ENCODE results near the gene UGT3A1. TPM values are rescaled to one million over a fixed set of nuclear protein-coding genes. Genes with fewer than 3 reads are reported as not detected.

Gene UGT3A1
- total and polyA plus RNA-seq, 2 experiments from 2014 or later = 1.6 to 3.1 TPM

- Histone ChIP-seq H3K36me3 (ENCODE audit: insufficient read depth) (no peaks in the 10 kb centered on the region; the same call in 1 of the 2 replicates), H3K9me2 (ENCODE audit: insufficient read depth) (peaks cover 13% of the 10 kb centered on the region; the same call in 1 of the 2 replicates), H3F3A (replicated peaks; ENCODE audit: low read depth) (no peaks in the 10 kb centered on the region), H3K27ac (ENCODE audit: low read depth) (no peak overlapping the region), H3K4me3 (no peak overlapping the region), H4K20me1 (replicated peaks; ENCODE audit: insufficient read depth) (no peaks in the 10 kb centered on the region), H2AFZ (no peak overlapping the region), H3K79me2 (replicated peaks; ENCODE audit: insufficient read depth) (no peaks in the 10 kb centered on the region), H3K4me1 (ENCODE audit: insufficient read depth) (no peaks in the 10 kb centered on the region), H3K27me3 (ENCODE audit: insufficient read depth) (no peaks in the 10 kb centered on the region), H3K4me2 (no peak overlapping the region)
- no peaks in the 10 kb centered on the region for H3K27me3 Mint-ChIP-seq (ENCODE audit: insufficient read depth, low read depth, poor library complexity)
- no peak for DNase-seq (ENCODE audit: low spot score)
- H3K27ac Mint-ChIP-seq = no peak overlapping the region
- peaks cover 7% of the 10 kb centered on the region; the same call in 2 of the 3 replicates for H3K4me1 Mint-ChIP-seq
- ATAC-seq = no peak
- no peaks in the 10 kb centered on the region; the same call in 2 of the 3 replicates for H3K9me3 Mint-ChIP-seq
- no peak overlapping the region for H3K4me3 Mint-ChIP-seq
- no peak for TF ChIP-seq CTCF (conservative IDR thresholded peaks at IDR 0.05; ENCODE audit: low read depth in 2 of 2)
- no peak for TF ChIP-seq ETS1 (IDR thresholded peaks at IDR 0.05)
- TF ChIP-seq REST (IDR thresholded peaks at IDR 0.05; ENCODE audit: unreplicated experiment) = no peak
- no peak for TF ChIP-seq STAT1 (IDR thresholded peaks at IDR 0.05; ENCODE audit: unreplicated experiment)
- no peak for TF ChIP-seq ZNF331 (CRISPR knock-in tag; IDR thresholded peaks at IDR 0.05; ENCODE audit: low read depth)
- TF ChIP-seq JUNB (IDR thresholded peaks at IDR 0.05; ENCODE audit: unreplicated experiment) = no peak
- no peak for TF ChIP-seq CREB1 (CRISPR knock-in tag; IDR thresholded peaks at IDR 0.05; ENCODE audit: low read depth)
- no peak for TF ChIP-seq ZNF462 (CRISPR knock-in tag; IDR thresholded peaks at IDR 0.05)
- no peak for TF ChIP-seq EZH2 (IDR thresholded peaks at IDR 0.05; ENCODE audit: low read depth, unreplicated experiment)
- no peak for TF ChIP-seq NANOG (IDR thresholded peaks at IDR 0.05; ENCODE audit: borderline replicate concordance)
- TF ChIP-seq ZNF114 (CRISPR knock-in tag; IDR thresholded peaks at IDR 0.05) = no peak
- TF ChIP-seq EZH2phosphoT487 (IDR thresholded peaks at IDR 0.05; ENCODE audit: unreplicated experiment) = no peak
- TF ChIP-seq POLR2AphosphoS5 (IDR thresholded peaks at IDR 0.05; ENCODE audit: low read depth) = no peak
- H3K36me3 Mint-ChIP-seq (ENCODE audit: low read depth) = no peaks in the 10 kb centered on the region
These were observed 51.6 kb downstream of the UGT3A1 start for GRCh38 chr5:35939639-35940038.

All from GM23338 (cell line).